A549 treated with Mapracorat at 1 μM for 4 hours (cell line): ENCODE results near the gene C16orf87. TPM values are rescaled to one million over a fixed set of nuclear protein-coding genes. Genes with fewer than 3 reads are reported as not detected.

Experiments used
- total RNA-seq: library from RNA; stranded (reverse); fragments of 200-300 nt; extraction: Qiagen RNA extraction; gene quantifications from 5 replicates; pipeline ENCODE4 v1.2.3, GENCODE V29; 2022

The C16orf87 gene, protein sequence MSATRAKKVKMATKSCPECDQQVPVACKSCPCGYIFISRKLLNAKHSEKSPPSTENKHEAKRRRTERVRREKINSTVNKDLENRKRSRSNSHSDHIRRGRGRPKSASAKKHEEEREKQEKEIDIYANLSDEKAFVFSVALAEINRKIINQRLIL
- total RNA-seq: 5.0 to 8.3 TPM (median 6.1 TPM) in 5 replicates

GRCh38 chr16:46830902-46831647, at the start of gene C16orf87:
TSS of gene C16orf87 (minus strand) at chr16:46831180. CDS start at chr16:46831149, 31 bp downstream.

DNA sequence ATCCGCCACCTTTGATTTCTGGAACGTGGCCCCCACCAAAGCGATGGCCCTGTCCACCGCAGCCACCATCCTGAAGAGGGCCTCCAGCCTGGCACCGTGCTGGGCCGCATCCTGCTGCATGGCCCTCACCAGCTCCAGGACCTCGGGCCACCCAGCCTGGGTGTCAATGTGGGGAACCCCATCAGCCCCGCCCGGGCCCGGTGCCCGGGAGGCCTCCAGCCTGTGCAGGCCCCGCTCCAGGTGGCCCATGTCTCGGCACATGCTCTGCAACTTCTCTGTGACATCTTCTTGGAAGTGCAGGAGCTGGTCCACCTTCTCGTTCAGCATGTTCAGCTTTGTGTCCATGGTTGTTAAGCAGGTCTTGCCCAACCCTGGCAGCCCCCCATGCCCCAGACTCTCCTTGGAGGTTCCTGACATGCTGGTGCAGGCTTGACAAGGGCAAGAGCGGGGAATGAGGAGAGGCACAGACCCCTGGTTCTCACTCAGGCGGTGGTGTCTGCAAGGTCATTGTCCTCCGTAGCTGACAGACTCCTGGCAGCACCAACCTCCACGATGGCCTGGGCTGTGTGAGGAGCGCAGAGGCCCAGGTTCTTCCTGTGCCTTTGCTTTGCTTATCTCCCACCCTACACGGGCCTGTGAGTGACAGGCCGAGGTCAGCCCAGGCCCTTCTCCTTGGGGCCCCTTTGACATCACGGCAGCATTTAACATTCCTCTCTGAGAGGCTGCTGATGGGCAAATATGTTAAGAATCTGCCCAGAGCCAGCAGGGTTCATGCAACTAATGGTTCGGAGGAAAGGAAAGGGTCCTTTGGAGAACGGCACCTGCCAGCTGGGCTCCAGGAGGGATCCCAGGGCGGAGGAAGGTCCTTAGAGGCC, 83.0 kb downstream of the C16orf87 start, which contains the start of gene MYLK3:
TSS of gene MYLK3 (minus strand) at position 568 of the 875 bp plus-strand sequence. CDS start at position 417, 151 bp downstream.

Other genes with a start within 250 kb of the C16orf87 start
- 32.3 to 40.6 TPM (median 36.5 TPM) in 5 replicates for gene SHCBP1, start 209.8 kb downstream of the C16orf87 start, total RNA-seq
- gene VPS35, start 142.0 kb downstream of the C16orf87 start, total RNA-seq: 79.3 to 86.3 TPM (median 81.3 TPM) in 5 replicates
- gene ORC6, start 141.5 kb downstream of the C16orf87 start, total RNA-seq: 43.6 to 48.4 TPM (median 47.0 TPM) in 5 replicates
- gene MYLK3, start 82.8 kb downstream of the C16orf87 start, total RNA-seq: 0.03 to 0.14 TPM (median 0.09 TPM) in 5 replicates
- gene GPT2, start 53.2 kb upstream of the C16orf87 start, total RNA-seq: 8.1 to 11.5 TPM (median 10.7 TPM) in 5 replicates
- gene DNAJA2, start 142.5 kb upstream of the C16orf87 start, total RNA-seq: 67.3 to 74.9 TPM (median 71.5 TPM) in 5 replicates